HG02885 (cell line): ENCODE data around the gene CSF3R.

ENCODE experiments used
- ATAC-seq: cut with Tn5 transposase; IDR thresholded peaks from one replicate; pipeline ENCODE4 v1.9.1; 2021; ENCODE audit warnings: mild to moderate bottlenecking; ENCODE audit not compliant: unreplicated experiment, poor library complexity

The CSF3R gene

DNA sequence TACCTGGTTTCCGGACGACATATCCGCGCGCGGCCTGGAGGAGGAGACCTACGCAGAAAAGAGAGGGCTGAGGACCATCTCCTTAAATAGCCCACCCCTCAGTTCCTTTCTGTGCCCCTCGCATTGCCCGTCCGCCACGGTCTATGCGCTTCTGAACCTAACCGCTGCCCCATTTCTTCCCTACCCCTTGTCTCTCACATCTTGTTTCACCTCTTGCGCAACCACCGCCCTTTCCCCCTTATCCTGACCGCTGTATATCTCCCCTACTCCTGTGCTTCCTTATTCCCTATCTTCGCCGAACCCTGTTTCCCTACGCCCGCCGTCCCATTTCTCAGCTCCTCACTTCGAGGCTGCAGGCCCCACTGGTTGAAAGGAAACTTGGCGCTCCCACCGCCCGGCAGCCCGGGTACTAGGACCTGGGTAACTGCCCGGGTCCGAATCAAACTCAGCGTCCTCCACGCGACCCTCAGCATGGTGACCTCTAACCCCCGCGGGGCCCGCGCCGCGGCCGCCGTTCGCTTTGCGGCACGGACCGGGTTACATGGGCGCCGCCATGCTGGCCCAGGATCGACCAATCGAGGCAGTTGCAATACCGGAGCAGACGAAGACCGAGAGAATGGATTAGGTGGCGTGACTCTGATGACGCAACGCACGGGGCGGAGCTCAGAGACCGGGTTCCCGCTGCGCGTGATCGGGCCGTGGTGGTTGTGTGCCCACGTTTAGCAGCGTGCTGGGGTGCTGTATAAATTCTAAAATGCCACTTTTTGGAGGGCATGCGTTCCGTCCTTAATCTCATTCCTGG, 18.7 kb downstream of the CSF3R start, which contains the start of gene MRPS15:
MRPS15 (minus strand) TSS at position 582 of the 802 bp plus-strand sequence; CDS start at position 473, 109 bp downstream.
- peak; percentile 93 for ATAC-seq

DNA sequence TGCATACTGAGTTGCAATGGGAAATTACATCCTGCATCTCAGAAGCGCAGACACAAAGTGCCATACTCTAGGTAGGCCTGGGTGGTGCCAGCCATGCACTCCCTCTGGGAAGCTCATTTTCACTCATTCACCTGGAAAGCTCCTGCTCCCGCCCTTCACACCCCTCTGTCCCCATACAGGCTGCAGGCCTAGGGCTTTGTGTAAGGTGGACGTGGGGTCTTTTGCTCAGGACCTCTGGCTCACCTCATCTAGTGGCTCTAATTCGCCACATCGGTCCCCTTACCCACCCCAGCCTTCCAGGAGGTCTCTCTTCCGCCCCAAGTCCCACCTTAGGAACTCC, 19.3 kb downstream of the CSF3R start:
- no peak for ATAC-seq

DNA sequence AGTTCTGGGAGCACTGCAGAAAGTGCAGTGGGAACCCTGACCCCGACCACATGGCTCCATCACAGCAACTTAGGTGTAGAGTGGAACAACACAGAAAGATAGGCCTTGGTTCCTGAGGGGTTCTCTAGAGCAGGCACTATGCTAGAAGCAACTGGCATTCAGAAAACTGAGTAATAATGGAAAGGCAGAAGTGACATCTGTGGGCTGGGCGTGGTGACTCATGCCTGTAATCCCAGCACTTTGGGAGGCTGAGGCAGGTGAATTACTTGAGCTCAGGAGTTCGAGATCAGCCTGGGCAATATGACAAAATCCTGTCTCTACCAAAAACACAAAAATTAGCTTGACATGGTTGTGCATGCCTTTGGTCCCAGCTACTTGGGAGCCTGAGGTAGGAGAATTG, 23.8 kb downstream of the CSF3R start:
- no peak for ATAC-seq

DNA sequence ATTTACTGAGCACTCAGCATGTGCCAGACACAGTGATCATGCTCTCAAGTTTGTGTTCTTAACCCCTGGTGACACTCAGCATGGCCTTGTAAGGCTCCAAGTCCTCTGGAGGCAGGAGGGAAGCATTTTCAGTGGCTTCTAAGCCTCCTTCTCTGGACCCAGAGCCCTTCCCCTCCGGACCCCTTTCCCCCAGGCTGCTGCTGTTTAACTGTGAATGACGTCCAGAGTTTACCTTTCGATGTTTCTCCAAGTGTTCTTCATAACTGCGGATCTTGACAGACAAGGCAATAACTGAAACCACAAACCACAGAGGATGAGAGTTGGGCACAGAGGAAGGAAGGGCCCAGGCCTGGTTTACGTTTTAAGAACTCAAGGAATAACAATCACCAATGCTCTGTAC, 25.0 kb downstream of the CSF3R start:
- ATAC-seq, result no peak

DNA sequence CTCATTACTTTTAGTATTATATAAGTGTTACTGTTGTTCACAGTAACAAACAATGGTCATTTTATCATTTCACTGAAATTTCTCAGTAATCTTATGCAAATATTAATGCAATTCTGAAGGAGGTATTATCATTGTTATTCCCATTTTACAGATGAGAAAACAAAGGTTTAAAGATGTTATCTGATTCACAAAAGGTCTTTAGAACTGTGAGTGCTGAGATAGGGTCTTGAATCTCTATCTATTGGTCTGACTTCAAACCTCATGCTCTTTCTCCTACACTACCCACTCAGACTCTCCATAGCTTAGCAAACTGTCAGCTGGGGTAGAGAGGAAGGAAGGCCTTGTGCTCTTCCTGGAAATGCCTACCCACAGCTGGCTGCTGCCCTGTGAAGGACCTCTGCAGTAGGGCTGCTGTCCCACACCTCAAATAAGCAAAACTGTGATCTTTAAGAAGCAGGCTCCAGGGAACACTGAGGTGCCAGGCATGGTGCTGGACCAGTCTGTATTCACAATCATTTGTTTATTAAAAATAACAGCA, 26.3 kb downstream of the CSF3R start:
- no peak for ATAC-seq

DNA sequence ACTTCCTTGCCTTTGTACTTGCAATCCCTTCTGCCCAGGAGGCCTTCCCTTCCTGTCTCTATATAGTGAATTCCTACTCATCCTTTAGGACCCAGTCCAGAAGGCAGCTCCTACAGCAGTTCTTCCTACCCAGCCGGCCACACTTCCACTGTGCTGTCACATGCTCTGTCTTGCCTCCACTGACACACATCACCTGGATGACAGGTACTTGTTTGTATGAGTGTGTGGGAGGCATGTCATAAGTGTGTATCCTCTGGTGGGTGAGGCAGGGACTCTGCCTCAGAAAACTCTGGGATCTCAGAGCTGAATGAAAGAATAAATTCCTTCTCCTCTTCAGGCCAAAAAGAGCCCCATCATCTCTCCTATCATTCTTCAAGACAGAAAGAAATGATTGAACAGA, 27.3 kb downstream of the CSF3R start:
- ATAC-seq, result no peak

DNA sequence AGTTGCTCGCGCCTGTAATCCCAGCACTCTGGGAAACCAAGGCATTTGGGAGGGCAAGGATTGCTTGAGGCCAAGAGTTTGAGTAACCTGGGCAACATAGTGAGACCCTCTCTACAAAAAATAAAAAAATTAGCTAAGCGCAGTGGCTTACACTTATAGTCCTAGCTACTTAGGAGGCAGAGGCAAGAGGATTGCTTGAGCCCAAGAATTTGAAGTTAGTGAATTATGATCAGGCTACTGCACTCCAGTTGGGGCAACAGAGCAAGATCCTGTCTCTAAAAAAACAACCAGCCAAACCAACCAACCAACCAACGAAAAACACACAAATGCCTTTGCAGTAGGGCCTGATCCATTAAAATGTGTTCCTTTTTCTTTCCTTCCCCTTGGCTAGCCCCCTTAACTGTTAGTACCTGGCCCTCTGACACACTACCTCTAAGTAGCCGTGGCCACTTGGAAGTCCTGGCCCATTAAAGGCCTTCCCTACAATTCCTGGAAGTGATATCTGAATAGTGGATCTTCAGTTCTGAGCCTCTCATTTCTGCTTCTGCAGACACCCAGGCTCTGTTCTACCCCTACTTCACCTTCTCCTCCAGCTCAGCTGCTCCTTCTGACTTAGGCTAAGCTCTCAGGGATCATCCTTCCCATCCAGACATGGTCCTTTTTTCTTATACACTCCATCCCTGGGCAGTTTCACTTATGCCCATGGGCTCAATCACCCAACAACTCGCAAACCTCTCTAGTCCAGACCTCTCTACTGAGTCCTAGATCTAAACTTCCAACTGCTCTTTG, 28.9 kb downstream of the CSF3R start:
- no peak for ATAC-seq

DNA sequence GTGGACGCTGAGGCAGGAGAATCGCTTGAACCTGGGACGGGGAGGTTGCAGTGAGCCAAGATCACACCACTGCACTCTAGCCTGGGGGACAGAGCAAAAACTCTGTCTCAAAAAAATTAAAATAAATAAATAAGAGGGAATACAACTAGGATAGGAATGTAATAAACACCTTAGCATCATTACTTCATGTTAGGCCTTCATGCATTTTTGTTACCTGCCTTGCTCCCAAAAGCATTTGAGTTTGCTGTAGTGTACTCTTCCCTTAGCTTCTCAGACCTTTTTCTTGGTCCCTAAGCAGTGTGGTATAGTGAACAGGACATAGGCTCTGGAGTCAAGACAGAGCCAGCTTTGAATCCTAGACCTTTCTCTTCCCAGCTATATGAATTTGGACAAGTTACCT, 29.7 kb downstream of the CSF3R start:
- no peak for ATAC-seq

DNA sequence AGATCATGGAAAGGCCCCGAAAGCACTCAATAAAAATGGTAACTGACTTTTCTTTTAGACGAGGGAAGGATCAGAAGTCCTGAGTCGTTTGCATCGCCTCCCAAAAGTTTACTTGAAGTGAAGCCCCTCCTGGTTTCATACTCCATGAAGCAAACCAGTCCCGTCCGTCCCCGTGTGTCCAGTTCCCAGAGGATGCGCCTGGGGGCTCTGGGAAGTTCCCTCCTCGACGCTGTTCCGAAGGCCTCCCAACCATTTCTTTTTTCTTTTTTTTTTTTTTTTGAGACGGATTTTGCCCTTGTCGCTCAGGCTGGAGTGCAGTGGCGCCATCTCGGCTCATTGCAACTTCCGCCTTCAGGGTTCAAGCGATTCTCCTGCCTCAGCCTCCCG, 31.8 kb downstream of the CSF3R start:
- no peak for ATAC-seq

DNA sequence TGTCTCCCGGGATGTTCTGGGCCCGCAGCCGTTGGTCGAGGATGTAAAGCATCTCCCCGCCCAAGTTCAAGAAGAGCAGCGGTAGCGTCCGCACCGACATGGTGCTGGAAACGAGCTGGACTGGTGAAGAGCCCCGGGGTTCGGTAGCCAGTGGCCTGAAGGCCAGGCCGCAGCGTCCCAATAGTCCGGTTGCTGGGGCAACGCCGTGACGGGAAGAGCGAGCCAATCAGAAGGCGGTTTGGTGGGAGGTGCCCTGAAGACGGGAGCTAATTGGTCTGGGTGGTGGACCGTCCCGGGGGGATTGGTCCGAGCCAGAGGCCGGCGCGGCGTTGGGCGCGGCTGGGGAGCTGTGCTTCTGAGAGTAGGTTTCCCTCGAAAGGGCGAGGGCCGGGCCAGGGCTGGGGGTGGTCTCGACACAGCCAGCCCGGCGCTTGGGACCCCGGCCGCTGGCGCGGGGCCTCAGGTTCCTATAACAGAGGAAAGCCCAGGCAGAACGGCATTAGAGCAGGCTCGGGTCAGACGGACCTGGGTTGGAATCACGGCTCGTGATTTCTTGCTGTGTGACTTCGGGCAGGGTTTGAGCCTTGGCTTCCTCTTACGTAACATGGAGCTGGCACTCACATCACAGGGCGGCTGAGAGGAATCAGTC, 32.3 kb downstream of the CSF3R start, which contains the start of gene OSCP1:
OSCP1 (minus strand) TSS at position 182 of the 649 bp plus-strand sequence; CDS start at position 100, 82 bp downstream.
- ATAC-seq, result peak; percentile 99

DNA sequence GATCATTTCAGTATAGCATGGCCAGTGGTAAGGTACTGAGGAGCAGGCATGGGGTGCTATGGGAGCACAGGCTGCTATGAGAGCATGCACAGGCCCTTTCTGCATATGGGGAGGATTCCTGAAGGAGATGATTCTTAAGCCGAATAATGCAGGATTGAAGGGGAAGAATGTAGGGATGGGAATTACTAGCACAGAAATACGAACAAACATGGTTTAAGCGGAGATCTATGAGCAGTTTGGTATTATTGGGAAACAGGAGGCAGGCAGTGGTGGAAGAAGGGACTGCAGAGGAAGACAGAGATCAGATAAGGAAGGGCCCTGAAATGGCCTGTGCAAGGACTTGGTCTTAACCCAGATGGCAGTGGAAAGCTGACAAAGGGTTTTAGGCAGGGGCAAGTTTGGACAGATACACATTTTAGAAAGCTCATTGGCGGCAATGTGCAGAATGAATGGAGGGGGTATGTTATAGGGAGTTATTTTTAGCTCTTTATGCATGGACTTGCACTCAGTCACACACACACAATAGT, 34.1 kb downstream of the CSF3R start:
- ATAC-seq, result no peak

DNA sequence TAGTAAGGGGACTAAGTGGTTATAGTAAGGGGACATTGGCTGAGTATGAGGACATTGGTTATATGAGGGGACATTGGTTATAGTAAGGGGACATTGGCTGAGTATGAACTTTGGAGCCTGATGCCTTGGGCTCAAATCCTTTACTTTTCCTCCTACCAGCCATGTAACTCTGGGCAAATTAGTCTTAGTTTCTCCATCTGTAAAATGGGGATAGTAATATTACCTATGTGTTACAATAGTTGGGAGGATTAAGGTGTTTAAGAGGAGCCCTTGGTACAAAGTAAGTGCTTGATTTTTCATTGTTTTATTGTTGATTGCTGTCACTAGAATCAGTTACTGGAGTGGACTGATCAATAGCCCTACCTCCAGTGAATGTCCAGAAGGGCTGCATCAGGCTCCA, 35.3 kb downstream of the CSF3R start:
- no peak for ATAC-seq

DNA sequence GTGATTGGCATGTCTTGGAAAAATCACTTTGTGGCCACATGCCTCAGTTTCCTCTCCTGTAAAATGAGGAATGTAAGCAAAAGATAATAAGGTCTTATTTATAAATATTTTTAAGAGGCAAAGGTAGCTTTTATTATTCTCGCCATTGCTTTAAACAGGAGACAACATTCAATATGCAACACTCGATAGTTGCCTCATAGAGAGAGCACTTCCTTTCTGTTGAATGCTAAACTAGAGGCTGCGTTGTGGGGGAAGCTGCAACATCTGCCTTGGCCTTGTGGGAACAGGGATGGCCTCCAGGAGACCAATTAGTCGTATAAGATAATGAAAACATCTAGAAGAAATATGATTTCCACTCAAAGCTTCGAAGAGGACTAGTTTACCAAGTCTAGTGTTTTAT, 36.0 kb downstream of the CSF3R start:
- no peak for ATAC-seq

DNA sequence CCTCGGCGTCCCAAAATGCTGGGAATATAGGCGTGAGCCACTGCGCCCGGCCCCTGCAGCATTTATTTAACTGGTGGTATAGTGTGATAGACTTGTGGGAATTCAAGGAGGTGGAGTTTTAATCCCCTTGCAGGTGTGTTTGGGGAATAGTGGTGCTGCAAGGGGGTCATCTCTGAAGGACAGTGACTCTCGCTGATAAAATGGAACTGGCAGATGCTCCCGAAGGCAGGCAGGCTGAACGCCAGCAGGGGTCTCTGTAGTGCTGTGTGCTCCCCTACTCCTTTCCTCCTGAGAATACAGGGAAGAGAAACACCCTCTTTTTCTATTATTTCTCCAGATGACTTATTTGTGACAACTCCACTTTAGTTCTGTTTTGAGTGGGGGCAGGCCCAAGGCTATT, 36.4 kb downstream of the CSF3R start:
- ATAC-seq, result no peak

DNA sequence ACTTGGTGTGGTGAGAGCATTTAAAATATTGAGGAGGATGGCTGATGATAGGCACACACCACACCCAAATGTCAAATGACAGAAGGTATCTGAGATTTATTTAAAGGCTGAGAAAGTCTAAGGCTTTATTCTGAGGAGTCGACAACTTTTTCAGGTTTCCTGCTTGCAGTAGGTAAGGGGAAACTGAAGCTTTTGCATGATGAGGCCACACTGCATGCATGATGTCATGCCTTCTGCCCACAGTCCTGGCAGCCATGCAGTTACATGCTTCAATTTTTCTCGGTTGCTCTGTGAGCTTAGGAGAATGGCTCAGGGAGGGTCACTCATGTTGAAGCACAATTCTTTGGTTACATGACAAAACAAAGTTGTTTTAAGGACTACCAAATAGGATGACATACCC, 39.4 kb downstream of the CSF3R start:
- no peak for ATAC-seq

DNA sequence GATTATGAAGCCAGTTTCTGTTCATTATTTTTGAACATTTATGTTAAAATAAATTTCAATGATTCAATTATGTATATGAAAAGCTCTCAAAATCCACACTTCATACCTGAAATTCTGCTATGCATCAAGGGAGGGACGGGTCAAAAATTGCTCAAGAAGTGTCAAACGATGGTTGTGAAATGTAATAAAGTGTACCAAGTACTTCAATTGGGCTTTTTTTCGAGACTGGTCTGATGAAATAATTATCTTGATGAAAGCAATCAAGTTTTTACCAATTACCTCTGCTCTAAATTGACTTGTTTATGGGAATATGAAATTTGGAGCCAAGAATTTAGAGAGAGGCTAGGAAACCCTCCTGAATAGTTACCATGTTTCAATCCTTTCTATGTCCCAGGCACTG, 40.4 kb downstream of the CSF3R start:
- ATAC-seq, result no peak

DNA sequence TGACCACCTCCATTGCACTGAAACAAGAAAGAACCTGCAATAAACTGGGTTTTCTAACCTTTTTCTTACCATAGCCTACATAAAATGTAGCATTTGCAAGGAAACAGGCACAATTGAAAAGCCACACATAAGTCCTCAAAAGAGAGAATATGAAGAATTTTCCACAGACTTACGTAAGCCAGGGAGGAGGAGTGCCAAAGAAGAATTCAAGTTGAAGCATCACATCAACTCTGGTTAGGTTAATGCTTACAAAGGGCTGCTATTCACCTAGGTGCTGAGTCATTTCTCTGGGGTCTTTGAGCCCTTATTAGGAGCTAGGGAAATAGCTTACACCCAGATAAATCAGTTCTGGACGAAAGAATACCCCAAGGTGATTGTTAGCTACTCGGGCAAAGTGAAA, 42.1 kb downstream of the CSF3R start:
- no peak for ATAC-seq

DNA sequence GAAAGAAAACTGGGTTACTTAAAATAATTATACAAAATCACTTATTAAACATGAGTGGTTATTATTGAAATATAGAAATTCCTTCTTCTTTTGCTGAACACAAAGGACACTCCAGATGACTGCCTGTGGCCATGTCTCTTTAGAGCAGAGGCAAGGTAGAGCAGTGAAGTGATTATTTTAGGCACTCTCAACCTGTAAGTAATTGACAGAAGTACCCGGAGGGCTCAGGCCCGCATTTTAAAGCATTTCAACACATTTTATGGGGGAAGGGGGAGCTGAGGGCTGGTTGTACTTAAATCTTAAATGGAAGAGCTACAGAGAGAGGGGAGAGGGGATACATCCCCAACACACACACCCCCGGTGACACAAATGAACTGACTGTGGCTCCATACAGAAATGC, 42.7 kb downstream of the CSF3R start:
- ATAC-seq, result no peak

DNA sequence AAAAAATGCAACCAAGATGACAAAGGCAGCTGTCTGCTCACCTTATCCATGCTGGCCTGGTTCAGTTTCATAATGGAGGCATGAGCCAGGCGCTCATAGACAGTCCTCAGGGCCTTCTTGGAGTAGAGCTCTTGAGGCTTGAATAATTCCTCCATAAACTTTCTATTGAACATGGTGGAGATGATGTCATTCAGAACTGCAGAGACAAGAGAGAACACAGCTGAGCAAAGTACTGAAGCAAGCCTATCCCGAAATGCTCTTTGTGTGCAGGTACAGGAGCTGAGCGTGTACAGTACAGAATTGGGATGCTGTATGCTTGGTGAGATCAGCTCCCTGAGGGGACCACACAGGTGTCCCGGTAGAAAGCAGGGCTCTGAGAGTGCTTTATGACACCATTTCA, 44.0 kb downstream of the CSF3R start:
- no peak for ATAC-seq

DNA sequence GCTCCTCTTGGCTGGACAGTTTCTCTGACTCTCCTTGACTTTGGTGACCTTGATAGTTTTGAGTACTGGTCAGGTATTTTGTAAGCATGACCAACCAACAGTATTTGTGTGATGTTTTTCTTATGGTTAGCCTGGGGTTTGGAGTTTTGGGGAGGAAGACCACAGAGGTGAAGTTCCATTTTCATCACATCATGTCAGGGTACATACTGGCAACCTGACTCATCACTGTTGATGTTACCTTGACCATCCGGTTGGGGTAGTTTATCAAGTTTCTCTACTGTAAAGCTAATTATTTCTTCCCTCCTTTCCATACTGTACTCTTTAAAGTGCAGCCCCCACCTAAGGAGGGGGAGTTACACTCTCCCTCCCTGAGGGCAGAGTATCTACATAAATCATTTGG, 45.9 kb downstream of the CSF3R start:
- ATAC-seq, result no peak

DNA sequence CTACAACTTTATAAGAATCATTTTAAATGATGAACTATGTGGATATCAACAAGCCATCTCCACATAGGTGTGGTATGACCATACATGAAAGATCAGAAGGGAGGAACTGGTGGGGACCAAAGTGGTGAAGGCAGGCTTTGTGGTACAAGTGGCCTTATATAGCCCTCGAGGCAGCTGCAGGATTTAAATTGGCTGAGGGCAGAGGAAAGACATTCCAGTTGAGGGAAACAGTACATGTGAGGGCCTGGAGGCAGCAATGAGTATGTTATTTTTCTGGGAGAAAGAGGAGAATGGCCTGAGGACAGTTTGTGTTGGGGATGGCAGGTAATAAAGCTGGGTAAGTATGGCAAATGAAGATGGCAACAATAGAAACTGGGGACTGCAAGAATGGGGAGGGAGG, 49.6 kb downstream of the CSF3R start:
- no peak for ATAC-seq
